ENCODE data around the gene ELP4.

GRCh38 chr11:31687256-31687655 is 177.7 kb downstream of the ELP4 start:
- TF ChIP-seq, protein P1, sequence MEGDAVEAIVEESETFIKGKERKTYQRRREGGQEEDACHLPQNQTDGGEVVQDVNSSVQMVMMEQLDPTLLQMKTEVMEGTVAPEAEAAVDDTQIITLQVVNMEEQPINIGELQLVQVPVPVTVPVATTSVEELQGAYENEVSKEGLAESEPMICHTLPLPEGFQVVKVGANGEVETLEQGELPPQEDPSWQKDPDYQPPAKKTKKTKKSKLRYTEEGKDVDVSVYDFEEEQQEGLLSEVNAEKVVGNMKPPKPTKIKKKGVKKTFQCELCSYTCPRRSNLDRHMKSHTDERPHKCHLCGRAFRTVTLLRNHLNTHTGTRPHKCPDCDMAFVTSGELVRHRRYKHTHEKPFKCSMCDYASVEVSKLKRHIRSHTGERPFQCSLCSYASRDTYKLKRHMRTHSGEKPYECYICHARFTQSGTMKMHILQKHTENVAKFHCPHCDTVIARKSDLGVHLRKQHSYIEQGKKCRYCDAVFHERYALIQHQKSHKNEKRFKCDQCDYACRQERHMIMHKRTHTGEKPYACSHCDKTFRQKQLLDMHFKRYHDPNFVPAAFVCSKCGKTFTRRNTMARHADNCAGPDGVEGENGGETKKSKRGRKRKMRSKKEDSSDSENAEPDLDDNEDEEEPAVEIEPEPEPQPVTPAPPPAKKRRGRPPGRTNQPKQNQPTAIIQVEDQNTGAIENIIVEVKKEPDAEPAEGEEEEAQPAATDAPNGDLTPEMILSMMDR (tag by site-specific recombination; IDR thresholded peaks at IDR 0.05), result no peak
- no peak for TF ChIP-seq ZNF341 (tag by site-specific recombination; IDR thresholded peaks at IDR 0.05; ENCODE audit: low read depth)
- TF ChIP-seq, protein P2, sequence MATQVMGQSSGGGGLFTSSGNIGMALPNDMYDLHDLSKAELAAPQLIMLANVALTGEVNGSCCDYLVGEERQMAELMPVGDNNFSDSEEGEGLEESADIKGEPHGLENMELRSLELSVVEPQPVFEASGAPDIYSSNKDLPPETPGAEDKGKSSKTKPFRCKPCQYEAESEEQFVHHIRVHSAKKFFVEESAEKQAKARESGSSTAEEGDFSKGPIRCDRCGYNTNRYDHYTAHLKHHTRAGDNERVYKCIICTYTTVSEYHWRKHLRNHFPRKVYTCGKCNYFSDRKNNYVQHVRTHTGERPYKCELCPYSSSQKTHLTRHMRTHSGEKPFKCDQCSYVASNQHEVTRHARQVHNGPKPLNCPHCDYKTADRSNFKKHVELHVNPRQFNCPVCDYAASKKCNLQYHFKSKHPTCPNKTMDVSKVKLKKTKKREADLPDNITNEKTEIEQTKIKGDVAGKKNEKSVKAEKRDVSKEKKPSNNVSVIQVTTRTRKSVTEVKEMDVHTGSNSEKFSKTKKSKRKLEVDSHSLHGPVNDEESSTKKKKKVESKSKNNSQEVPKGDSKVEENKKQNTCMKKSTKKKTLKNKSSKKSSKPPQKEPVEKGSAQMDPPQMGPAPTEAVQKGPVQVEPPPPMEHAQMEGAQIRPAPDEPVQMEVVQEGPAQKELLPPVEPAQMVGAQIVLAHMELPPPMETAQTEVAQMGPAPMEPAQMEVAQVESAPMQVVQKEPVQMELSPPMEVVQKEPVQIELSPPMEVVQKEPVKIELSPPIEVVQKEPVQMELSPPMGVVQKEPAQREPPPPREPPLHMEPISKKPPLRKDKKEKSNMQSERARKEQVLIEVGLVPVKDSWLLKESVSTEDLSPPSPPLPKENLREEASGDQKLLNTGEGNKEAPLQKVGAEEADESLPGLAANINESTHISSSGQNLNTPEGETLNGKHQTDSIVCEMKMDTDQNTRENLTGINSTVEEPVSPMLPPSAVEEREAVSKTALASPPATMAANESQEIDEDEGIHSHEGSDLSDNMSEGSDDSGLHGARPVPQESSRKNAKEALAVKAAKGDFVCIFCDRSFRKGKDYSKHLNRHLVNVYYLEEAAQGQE (tag by site-specific recombination; IDR thresholded peaks at IDR 0.05), result no peak
- TF ChIP-seq YY1 (tag by site-specific recombination; IDR thresholded peaks at IDR 0.05), result no peak
- TF ChIP-seq ZNF140 (tag by site-specific recombination; IDR thresholded peaks at IDR 0.05), result no peak
- no peak for TF ChIP-seq ZNF121 (tag by site-specific recombination; IDR thresholded peaks at IDR 0.05)
- TF ChIP-seq, protein P3, sequence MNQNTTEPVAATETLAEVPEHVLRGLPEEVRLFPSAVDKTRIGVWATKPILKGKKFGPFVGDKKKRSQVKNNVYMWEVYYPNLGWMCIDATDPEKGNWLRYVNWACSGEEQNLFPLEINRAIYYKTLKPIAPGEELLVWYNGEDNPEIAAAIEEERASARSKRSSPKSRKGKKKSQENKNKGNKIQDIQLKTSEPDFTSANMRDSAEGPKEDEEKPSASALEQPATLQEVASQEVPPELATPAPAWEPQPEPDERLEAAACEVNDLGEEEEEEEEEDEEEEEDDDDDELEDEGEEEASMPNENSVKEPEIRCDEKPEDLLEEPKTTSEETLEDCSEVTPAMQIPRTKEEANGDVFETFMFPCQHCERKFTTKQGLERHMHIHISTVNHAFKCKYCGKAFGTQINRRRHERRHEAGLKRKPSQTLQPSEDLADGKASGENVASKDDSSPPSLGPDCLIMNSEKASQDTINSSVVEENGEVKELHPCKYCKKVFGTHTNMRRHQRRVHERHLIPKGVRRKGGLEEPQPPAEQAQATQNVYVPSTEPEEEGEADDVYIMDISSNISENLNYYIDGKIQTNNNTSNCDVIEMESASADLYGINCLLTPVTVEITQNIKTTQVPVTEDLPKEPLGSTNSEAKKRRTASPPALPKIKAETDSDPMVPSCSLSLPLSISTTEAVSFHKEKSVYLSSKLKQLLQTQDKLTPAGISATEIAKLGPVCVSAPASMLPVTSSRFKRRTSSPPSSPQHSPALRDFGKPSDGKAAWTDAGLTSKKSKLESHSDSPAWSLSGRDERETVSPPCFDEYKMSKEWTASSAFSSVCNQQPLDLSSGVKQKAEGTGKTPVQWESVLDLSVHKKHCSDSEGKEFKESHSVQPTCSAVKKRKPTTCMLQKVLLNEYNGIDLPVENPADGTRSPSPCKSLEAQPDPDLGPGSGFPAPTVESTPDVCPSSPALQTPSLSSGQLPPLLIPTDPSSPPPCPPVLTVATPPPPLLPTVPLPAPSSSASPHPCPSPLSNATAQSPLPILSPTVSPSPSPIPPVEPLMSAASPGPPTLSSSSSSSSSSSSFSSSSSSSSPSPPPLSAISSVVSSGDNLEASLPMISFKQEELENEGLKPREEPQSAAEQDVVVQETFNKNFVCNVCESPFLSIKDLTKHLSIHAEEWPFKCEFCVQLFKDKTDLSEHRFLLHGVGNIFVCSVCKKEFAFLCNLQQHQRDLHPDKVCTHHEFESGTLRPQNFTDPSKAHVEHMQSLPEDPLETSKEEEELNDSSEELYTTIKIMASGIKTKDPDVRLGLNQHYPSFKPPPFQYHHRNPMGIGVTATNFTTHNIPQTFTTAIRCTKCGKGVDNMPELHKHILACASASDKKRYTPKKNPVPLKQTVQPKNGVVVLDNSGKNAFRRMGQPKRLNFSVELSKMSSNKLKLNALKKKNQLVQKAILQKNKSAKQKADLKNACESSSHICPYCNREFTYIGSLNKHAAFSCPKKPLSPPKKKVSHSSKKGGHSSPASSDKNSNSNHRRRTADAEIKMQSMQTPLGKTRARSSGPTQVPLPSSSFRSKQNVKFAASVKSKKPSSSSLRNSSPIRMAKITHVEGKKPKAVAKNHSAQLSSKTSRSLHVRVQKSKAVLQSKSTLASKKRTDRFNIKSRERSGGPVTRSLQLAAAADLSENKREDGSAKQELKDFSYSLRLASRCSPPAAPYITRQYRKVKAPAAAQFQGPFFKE (tag by site-specific recombination; IDR thresholded peaks at IDR 0.05; ENCODE audit: borderline replicate concordance), result no peak

Data from HEK293 (cell line).